HG03045 (cell line): Measurements from ENCODE around the gene MSS51.

Experiments
- ATAC-seq: cut with Tn5 transposase; IDR thresholded peaks from one replicate; pipeline ENCODE4 v1.9.1; 2021; ENCODE audit warnings: mild to moderate bottlenecking, moderate library complexity; ENCODE audit not compliant: unreplicated experiment

The MSS51 gene

GRCh38 chr10:73433538-73433867, at the start of gene MSS51:
TSS of gene MSS51 (minus strand) at chr10:73433561. CDS start at chr10:73428284, 5,277 bp downstream.
- no peak for ATAC-seq

- ATAC-seq, result no peak
Observed at GRCh38 chr10:73480158-73480557, 46.8 kb upstream of the MSS51 start.

GRCh38 chr10:73478636-73479035, 45.3 kb upstream of the MSS51 start:
- ATAC-seq, result no peak

GRCh38 chr10:73471226-73471625, 37.9 kb upstream of the MSS51 start:
- no peak for ATAC-seq

GRCh38 chr10:73469579-73469978, 36.2 kb upstream of the MSS51 start:
- ATAC-seq, result no peak

GRCh38 chr10:73467206-73467605, 33.8 kb upstream of the MSS51 start:
- ATAC-seq, result no peak

GRCh38 chr10:73465978-73466726, 32.8 kb upstream of the MSS51 start:
- no peak for ATAC-seq

GRCh38 chr10:73460897-73461296, 27.5 kb upstream of the MSS51 start:
- no peak for ATAC-seq

GRCh38 chr10:73459683-73460314, 26.4 kb upstream of the MSS51 start:
- ATAC-seq, result no peak

GRCh38 chr10:73456187-73456890, 23.0 kb upstream of the MSS51 start:
- no peak for ATAC-seq

GRCh38 chr10:73449113-73449512, 15.8 kb upstream of the MSS51 start:
- no peak for ATAC-seq

GRCh38 chr10:73448384-73448783, 15.0 kb upstream of the MSS51 start:
- no peak for ATAC-seq

- ATAC-seq, result no peak
Observed at GRCh38 chr10:73446926-73447325, 13.6 kb upstream of the MSS51 start.

GRCh38 chr10:73444457-73444856, 11.1 kb upstream of the MSS51 start:
- no peak for ATAC-seq

GRCh38 chr10:73439605-73440312, 6.4 kb upstream of the MSS51 start:
- ATAC-seq, result no peak

- no peak for ATAC-seq
Observed at GRCh38 chr10:73439055-73439454, 5.7 kb upstream of the MSS51 start.

- ATAC-seq, result no peak
Observed at GRCh38 chr10:73432646-73433537, 469 bp downstream of the MSS51 start.

GRCh38 chr10:73426318-73426717, 7.0 kb downstream of the MSS51 start:
- no peak for ATAC-seq

GRCh38 chr10:73424478-73424877, 8.9 kb downstream of the MSS51 start:
- no peak for ATAC-seq

GRCh38 chr10:73423309-73423708, 10.1 kb downstream of the MSS51 start:
- no peak for ATAC-seq
